MM.1S (cell line): ENCODE measurements around the gene ZNF366.

ENCODE experiments used
- EZH2 ChIP-seq: fragments of 300-600 bp; sonication (generic); optimal IDR thresholded peaks from 2 replicates; pipeline ENCODE3; 2017; ENCODE audit warnings: low read depth, mild to moderate bottlenecking, antibody characterized with exemption, low read length, mixed read lengths
- EZH2phosphoT487 ChIP-seq: fragments of 300-600 bp; sonication (generic); IDR thresholded peaks from 2 replicates; pipeline ENCODE4 v1.6.1; 2018; ENCODE audit warnings: antibody characterized with exemption, low read length
- TF ChIP-seq, protein P1 (sequence below): fragments of 300-600 bp; sonication (generic); IDR thresholded peaks from 2 replicates; pipeline ENCODE4 v1.5.1; 2016; ENCODE audit warnings: antibody characterized with exemption, low read length, mixed read lengths

DNA sequence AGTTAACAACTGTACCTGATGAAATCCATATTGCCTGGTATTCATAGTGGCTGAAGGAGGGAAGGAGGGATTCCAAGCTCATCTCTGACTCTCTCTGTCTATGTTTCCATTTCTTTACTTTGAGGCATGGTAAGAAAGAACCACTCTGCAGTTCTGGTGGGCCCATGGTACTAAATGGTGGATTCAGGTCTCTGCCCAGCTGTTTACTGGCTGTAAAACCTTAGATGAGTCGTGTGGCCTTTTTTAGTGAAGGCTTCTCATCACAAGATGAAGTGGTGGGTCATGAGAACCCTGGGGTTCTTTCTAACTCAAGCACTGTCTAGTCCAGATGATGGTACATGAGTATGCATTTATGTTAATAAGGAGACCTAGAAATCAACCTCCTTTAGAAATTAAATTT lies 49.7 kb downstream of the ZNF366 start:
- TF ChIP-seq, protein P1, sequence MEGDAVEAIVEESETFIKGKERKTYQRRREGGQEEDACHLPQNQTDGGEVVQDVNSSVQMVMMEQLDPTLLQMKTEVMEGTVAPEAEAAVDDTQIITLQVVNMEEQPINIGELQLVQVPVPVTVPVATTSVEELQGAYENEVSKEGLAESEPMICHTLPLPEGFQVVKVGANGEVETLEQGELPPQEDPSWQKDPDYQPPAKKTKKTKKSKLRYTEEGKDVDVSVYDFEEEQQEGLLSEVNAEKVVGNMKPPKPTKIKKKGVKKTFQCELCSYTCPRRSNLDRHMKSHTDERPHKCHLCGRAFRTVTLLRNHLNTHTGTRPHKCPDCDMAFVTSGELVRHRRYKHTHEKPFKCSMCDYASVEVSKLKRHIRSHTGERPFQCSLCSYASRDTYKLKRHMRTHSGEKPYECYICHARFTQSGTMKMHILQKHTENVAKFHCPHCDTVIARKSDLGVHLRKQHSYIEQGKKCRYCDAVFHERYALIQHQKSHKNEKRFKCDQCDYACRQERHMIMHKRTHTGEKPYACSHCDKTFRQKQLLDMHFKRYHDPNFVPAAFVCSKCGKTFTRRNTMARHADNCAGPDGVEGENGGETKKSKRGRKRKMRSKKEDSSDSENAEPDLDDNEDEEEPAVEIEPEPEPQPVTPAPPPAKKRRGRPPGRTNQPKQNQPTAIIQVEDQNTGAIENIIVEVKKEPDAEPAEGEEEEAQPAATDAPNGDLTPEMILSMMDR: no peak
- TF ChIP-seq EZH2: no peak
- no peak for TF ChIP-seq EZH2phosphoT487
